ENCODE results near the gene FMNL2.

DNA sequence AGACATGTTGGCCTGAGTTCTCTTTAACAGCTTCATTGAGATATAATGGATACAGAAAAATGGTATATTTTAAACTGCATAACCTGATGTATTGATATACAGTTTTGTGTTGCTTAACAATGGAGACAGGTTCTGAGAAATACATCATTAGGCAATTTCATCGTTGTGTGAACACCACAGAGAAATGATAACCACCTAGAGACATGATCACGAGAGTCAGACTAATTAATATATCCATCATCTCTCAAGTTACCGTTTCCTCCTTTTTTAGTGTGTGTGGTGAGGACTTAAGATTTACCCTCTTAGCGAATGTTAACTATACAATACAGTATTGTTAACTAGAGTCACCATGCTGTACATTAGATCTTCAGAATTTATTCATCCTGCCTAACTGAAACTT, 178.1 kb downstream of the FMNL2 start:
- TF ChIP-seq, protein P1, sequence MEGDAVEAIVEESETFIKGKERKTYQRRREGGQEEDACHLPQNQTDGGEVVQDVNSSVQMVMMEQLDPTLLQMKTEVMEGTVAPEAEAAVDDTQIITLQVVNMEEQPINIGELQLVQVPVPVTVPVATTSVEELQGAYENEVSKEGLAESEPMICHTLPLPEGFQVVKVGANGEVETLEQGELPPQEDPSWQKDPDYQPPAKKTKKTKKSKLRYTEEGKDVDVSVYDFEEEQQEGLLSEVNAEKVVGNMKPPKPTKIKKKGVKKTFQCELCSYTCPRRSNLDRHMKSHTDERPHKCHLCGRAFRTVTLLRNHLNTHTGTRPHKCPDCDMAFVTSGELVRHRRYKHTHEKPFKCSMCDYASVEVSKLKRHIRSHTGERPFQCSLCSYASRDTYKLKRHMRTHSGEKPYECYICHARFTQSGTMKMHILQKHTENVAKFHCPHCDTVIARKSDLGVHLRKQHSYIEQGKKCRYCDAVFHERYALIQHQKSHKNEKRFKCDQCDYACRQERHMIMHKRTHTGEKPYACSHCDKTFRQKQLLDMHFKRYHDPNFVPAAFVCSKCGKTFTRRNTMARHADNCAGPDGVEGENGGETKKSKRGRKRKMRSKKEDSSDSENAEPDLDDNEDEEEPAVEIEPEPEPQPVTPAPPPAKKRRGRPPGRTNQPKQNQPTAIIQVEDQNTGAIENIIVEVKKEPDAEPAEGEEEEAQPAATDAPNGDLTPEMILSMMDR (IDR thresholded peaks at IDR 0.05 in 4 of 5, conservative IDR thresholded peaks at IDR 0.05 in 1 of 5): no peak
- TF ChIP-seq POLR2A (IDR thresholded peaks at IDR 0.05): no peak

All from gastrocnemius medialis (tissue), 4 donors.